SK-N-SH (cell line): ENCODE measurements around the gene UBASH3B. TPM values are rescaled to one million over a fixed set of nuclear protein-coding genes. Genes with fewer than 3 reads are reported as not detected.

Source experiments
- CTCF ChIA-PET: fragments of 300-600, 350-600 bp; formaldehyde crosslinking; extraction: SDS; loops from one replicate; lab custom pipeline; 2021; lab: Yijun Ruan, JAX
- POLR2A ChIA-PET: fragments of 350-600 bp; sonication (Branson Sonifier 250); formaldehyde crosslinking; extraction: SDS; loops from one replicate; lab custom pipeline; 2020; ENCODE audit warnings: antibody characterized with exemption, inconsistent platforms; lab: Yijun Ruan, JAX
- DNase-seq: peaks from one replicate; pipeline ENCODE4 v3.0.0; 2012
- H2AFZ ChIP-seq: fragments of 200-600 bp; sonication (generic); 2 replicates; pipeline ENCODE4 v1.8.1; 2016; ENCODE audit warnings: antibody characterized with exemption, mild to moderate bottlenecking, low read depth
- H3F3A ChIP-seq: fragments of 200-600 bp; sonication (generic); replicated peaks from 2 replicates; pipeline ENCODE3; 2016; ENCODE audit warnings: antibody characterized with exemption, mild to moderate bottlenecking; ENCODE audit not compliant: insufficient read depth
- H3K27ac ChIP-seq, 2 experiments: fragments of 200-500 bp in 1 of 2; fragments of 200-600 bp in 1 of 2; sonication (Bioruptor generic) in 1 of 2; sonication (generic), shearing (Covaris generic) in 1 of 2; 2 replicates each; pipeline versions ENCODE4 v1.5.1 to v1.6.1; 2014 to 2016; ENCODE audit warnings: low read depth in 2 of 2, inconsistent platforms in 1 of 2, low read length in 1 of 2, mild to moderate bottlenecking in 1 of 2, mixed read lengths in 1 of 2
- H3K27me3 ChIP-seq: fragments of 200-600 bp; sonication (generic), shearing (Covaris generic); 2 replicates; pipeline ENCODE4 v1.6.1; 2016; ENCODE audit warnings: mixed run types; ENCODE audit not compliant: insufficient read depth
- H3K36me3 ChIP-seq, 2 experiments: fragments of 200-500 bp in 1 of 2; fragments of 200-600 bp in 1 of 2; sonication (Bioruptor generic) in 1 of 2; sonication (generic) in 1 of 2; replicated peaks in 1 of 2; 2 replicates each; pipeline versions ENCODE3 to v1.5.1; 2014 to 2016; ENCODE audit warnings: low read length in 1 of 2, mild to moderate bottlenecking in 1 of 2; ENCODE audit not compliant: insufficient read depth in 2 of 2, control insufficient read depth in 1 of 2
- H3K4me1 ChIP-seq, 2 experiments: fragments of 200-500 bp in 1 of 2; fragments of 200-600 bp in 1 of 2; sonication (Bioruptor generic) in 1 of 2; sonication (generic), shearing (Covaris generic) in 1 of 2; 2 replicates each; pipeline versions ENCODE4 v1.5.1 to v1.6.1; 2014 to 2016; ENCODE audit warnings: low read depth in 1 of 2, low read length in 1 of 2, mixed run types in 1 of 2; ENCODE audit not compliant: insufficient read depth in 2 of 2, control insufficient read depth in 1 of 2
- H3K4me2 ChIP-seq: fragments of 200-600 bp; sonication (generic), shearing (Covaris generic); 2 replicates; pipeline ENCODE4 v1.6.1; 2017; ENCODE audit warnings: mixed run types
- H3K4me3 ChIP-seq, 2 experiments: fragments of 200-500 bp in 1 of 2; fragments of 200-600 bp in 1 of 2; sonication (Bioruptor generic) in 1 of 2; sonication (generic), shearing (Covaris generic) in 1 of 2; 2 replicates each; pipeline versions ENCODE4 v1.5.1 to v1.8.1; 2014 to 2016; ENCODE audit warnings: low read depth in 2 of 2, inconsistent platforms in 1 of 2, low read length in 1 of 2, mild to moderate bottlenecking in 1 of 2, mixed read lengths in 1 of 2, moderate library complexity in 1 of 2
- H3K79me2 ChIP-seq: fragments of 200-600 bp; sonication (generic); 2 replicates; pipeline ENCODE4 v1.8.1; 2017; ENCODE audit warnings: mild to moderate bottlenecking; ENCODE audit not compliant: insufficient read depth
- H3K9ac ChIP-seq: fragments of 200-600 bp; sonication (generic); 2 replicates; pipeline ENCODE4 v1.6.1; 2017; ENCODE audit warnings: mixed run types
- H3K9me2 ChIP-seq: fragments of 200-600 bp; sonication (generic); 2 replicates; pipeline ENCODE4 v1.6.1; 2017; ENCODE audit warnings: mixed run types
- H3K9me3 ChIP-seq: fragments of 200-600 bp; sonication (generic); 2 replicates; pipeline ENCODE4 v1.6.1; 2017; ENCODE audit warnings: mixed run types, mild to moderate bottlenecking, moderate library complexity
- H4K20me1 ChIP-seq: fragments of 200-600 bp; sonication (generic); 2 replicates; pipeline ENCODE4 v1.6.1; 2017; ENCODE audit warnings: mild to moderate bottlenecking, mixed run types; ENCODE audit not compliant: insufficient read depth
- ELF1 ChIP-seq: IDR thresholded peaks from 2 replicates; pipeline ENCODE4 v1.4.0; 2012
- FOXM1 ChIP-seq: IDR thresholded peaks from 2 replicates; pipeline ENCODE4 v1.4.0; 2012; ENCODE audit warnings: low read depth, mild to moderate bottlenecking
- JUND ChIP-seq: IDR thresholded peaks from 2 replicates; pipeline ENCODE4 v1.4.0; 2012
- MEF2A ChIP-seq: IDR thresholded peaks from 2 replicates; pipeline ENCODE4 v1.4.0; 2012; ENCODE audit warnings: low read depth, borderline replicate concordance
- NFIC ChIP-seq: IDR thresholded peaks from 2 replicates; pipeline ENCODE4 v1.4.0; 2012; ENCODE audit warnings: borderline replicate concordance
- PBX3 ChIP-seq: IDR thresholded peaks from 2 replicates; pipeline ENCODE4; 2012
- USF1 ChIP-seq: IDR thresholded peaks from 2 replicates; pipeline ENCODE4 v1.4.0; 2012; ENCODE audit warnings: low read depth, borderline replicate concordance
- YY1 ChIP-seq: IDR thresholded peaks from 2 replicates; pipeline ENCODE4 v1.4.0; 2012; ENCODE audit warnings: low read depth, mild to moderate bottlenecking
- WGBS: methylation state at CpG from one replicate; pipeline ENCODE4 v1.1.6; 2017; ENCODE audit warnings: low lambda C conversion rate; 5-methylcytosine and 5-hydroxymethylcytosine counted together
- polyA plus RNA-seq, 3 experiments: library from polyadenylated mRNA; depleted of rRNA; stranded (reverse); fragments of >200 nt; gene quantifications; 2 replicates each; pipeline ENCODE4 v1.2.3, GENCODE V29; 2012
- TF ChIP-seq, protein P1 (sequence below): IDR thresholded peaks from 2 replicates; pipeline ENCODE4 v1.4.0; 2012; ENCODE audit warnings: low read depth, borderline replicate concordance

Gene UBASH3B
- polyA plus RNA-seq, 1 of the 3 experiments (the other 2 are of a cell fraction), result 10.4 TPM

DNA sequence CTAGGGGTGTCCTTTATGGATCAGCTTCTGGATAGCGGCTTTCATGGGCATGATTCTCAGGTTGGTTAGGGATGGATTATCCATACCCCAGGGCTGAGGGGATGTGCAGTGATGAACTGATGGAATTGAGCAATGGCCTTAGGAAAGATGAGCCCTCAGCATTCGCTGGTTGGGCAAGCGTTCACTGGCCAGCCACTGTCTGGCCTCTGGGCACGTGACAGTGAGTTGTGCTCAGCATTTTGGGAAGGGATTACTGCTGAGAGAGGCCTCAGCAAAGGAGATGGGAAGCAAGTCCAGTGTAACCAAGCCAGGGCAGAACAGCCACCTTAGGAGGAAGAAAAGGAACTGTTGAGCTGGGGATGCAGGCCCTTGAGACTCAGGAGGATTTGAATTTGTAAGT, 17.4 kb downstream of the UBASH3B start:
- Histone ChIP-seq H3K9ac (no peak overlapping the region), H3F3A (peaks cover 6% of the 10 kb centered on the region), H3K27me3 (no peaks in the 10 kb centered on the region), H3K9me3 (peaks cover 6% of the 10 kb centered on the region; the same call in 1 of the 2 replicates), H4K20me1 (peaks cover 7% of the 10 kb centered on the region; the same call in 1 of the 2 replicates), H3K4me3 (no peak overlapping the region), H2AFZ (no peak overlapping the region), H3K27ac (no peak overlapping the region), H3K79me2 (peaks cover 91% of the 10 kb centered on the region), H3K9me2 (no peaks in the 10 kb centered on the region), H3K4me1 (peaks cover 0 to 3% of the 10 kb centered on the region in 2 experiments; a peak in 1 of 4 replicates), H3K36me3 (peaks cover 0 to 12% of the 10 kb centered on the region in 2 experiments), H3K4me2 (no peak overlapping the region)
- POLR2A ChIA-PET, result no interaction called here
- CTCF ChIA-PET, result interaction anchor here (1.4 kb wide), 1 partner anchor 17 kb away, joined by 3 read pairs; the partner anchor contains the start of gene UBASH3B
- WGBS, result 100% methylated on average over 2 of the region's 4 CpGs
- DNase-seq, result no peak
- TF ChIP-seq ELF1, result no peak
- TF ChIP-seq FOXM1, result no peak
- no peak for TF ChIP-seq JUND
- TF ChIP-seq, protein P1, sequence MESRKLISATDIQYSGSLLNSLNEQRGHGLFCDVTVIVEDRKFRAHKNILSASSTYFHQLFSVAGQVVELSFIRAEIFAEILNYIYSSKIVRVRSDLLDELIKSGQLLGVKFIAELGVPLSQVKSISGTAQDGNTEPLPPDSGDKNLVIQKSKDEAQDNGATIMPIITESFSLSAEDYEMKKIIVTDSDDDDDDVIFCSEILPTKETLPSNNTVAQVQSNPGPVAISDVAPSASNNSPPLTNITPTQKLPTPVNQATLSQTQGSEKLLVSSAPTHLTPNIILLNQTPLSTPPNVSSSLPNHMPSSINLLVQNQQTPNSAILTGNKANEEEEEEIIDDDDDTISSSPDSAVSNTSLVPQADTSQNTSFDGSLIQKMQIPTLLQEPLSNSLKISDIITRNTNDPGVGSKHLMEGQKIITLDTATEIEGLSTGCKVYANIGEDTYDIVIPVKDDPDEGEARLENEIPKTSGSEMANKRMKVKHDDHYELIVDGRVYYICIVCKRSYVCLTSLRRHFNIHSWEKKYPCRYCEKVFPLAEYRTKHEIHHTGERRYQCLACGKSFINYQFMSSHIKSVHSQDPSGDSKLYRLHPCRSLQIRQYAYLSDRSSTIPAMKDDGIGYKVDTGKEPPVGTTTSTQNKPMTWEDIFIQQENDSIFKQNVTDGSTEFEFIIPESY, result no peak
- no peak for TF ChIP-seq YY1
- no peak for TF ChIP-seq MEF2A
- TF ChIP-seq USF1, result no peak

DNA sequence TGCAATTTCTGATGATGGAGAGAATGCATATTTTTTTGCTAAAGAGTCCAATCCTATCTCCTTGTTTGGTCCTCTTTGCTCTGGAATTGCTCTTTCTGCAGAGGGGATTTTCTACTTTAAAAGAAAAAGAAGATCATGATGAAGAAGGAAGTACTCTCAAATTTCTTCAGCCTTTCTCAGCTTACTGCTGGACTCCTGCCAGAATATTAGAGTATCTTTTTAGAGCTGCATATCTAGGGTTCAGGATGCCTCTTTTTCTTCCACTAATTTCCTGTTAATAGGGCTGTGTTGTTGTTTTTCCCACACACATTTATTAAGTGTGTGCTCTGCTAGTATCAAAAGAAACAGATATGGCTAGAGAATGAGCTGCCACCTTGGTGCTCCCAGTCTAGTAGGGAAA, 18.2 kb downstream of the UBASH3B start:
- CTCF ChIA-PET, result interaction anchor here (1.3 to 1.7 kb wide), 3 partner anchors 18 to 180 kb away, joined by 3 to 4 read pairs (median 3); partner anchors contain the start of gene UBASH3B
- POLR2A ChIA-PET, result no interaction called here

More for the DNA sequence above, 18.2 kb downstream of the UBASH3B start:
- H3K9ac ChIP-seq, result no peak overlapping the region
- peaks cover 7% of the 10 kb centered on the region; the same call in 1 of the 2 replicates for H4K20me1 ChIP-seq
- H3K27ac ChIP-seq, result no peak overlapping the region
- peaks cover 0 to 12% of the 10 kb centered on the region in 2 experiments for H3K36me3 ChIP-seq
- H3K9me3 ChIP-seq, result peaks cover 3% of the 10 kb centered on the region; the same call in 1 of the 2 replicates
- H3K4me1 ChIP-seq, result no peaks in the 10 kb centered on the region
- no peaks in the 10 kb centered on the region for H3K27me3 ChIP-seq
- no peak overlapping the region for H2AFZ ChIP-seq
- peaks cover under 1% of the 10 kb centered on the region for H3F3A ChIP-seq
- no peaks in the 10 kb centered on the region for H3K9me2 ChIP-seq
- no peak overlapping the region for H3K4me3 ChIP-seq
- DNase-seq, result no peak
- TF ChIP-seq PBX3 (no peak), NFIC (0 out of 2 replicates have a peak, but pooled peaks have one; percentile 22)
- H3K79me2 ChIP-seq, result peaks cover 91% of the 10 kb centered on the region
- H3K4me2 ChIP-seq, result no peak overlapping the region
